Thoracic aorta (tissue), 2 donors: ENCODE results near the gene RASAL2. TPM values are rescaled to one million over a fixed set of nuclear protein-coding genes. Genes with fewer than 3 reads are reported as not detected.

ENCODE experiments used
- ATAC-seq: fragments of 150-250 bp; one replicate; pipeline ENCODE4 v1.8.0; 2017; ENCODE audit warnings: low read depth; ENCODE audit not compliant: insufficient number of reproducible peaks, low FRiP score
- DNase-seq: peaks from one replicate; pipeline ENCODE4 v3.0.0-alpha.2; 2020; ENCODE audit warnings: low spot score
- H3K27ac ChIP-seq, 2 donors: fragments of 200-600 bp; sonication (generic); 1 replicate in 1 of 2; 2 replicates in 1 of 2; pipeline ENCODE4 v1.5.1; 2016; ENCODE audit warnings: mild to moderate bottlenecking in 2 of 2, moderate library complexity in 2 of 2
- H3K27me3 ChIP-seq: fragments of 200-600 bp; sonication (generic); replicated peaks from 2 replicates; pipeline ENCODE4 v1.6.0; 2016; ENCODE audit warnings: mild to moderate bottlenecking; ENCODE audit not compliant: insufficient read depth
- H3K36me3 ChIP-seq: fragments of 200-600 bp; sonication (generic); one replicate; pipeline ENCODE4 v1.5.1; 2016
- H3K4me1 ChIP-seq, 2 donors: fragments of 200-600 bp; sonication (generic); 1 replicate in 1 of 2; 2 replicates in 1 of 2; pipeline versions ENCODE4 v1.5.1 to v1.6.0; 2016; ENCODE audit warnings: low read depth in 2 of 2, mild to moderate bottlenecking in 1 of 2; ENCODE audit not compliant: control insufficient read depth in 1 of 2
- H3K4me3 ChIP-seq: fragments of 200-600 bp; sonication (generic); 2 replicates; pipeline ENCODE4 v1.5.1; 2016; ENCODE audit warnings: mild to moderate bottlenecking
- H3K9me3 ChIP-seq: fragments of 200-600 bp; sonication (generic); 2 replicates; pipeline ENCODE4 v1.5.1; 2016
- CTCF ChIP-seq: fragments of 200-600 bp; sonication (generic); IDR thresholded peaks from one replicate; pipeline ENCODE4 v1.5.1; 2019; ENCODE audit warnings: antibody characterized with exemption
- total RNA-seq, 2 donors: library from RNA; depleted of rRNA; stranded (reverse); fragments of >200 nt; gene quantifications; one replicate each; pipeline versions ENCODE4 v1.1.0 to v1.2.3, GENCODE V29; 2016

Gene RASAL2
- total RNA-seq, 2 donors from 2014 or later, result 38.0 to 45.1 TPM

- Histone ChIP-seq H3K9me3 (peaks cover 9% of the 10 kb centered on the region), H3K27ac (no peak overlapping the region), H3K36me3 (no peaks in the 10 kb centered on the region), H3K4me3 (no peak overlapping the region), H3K27me3 (no peaks in the 10 kb centered on the region), H3K4me1 (peaks cover 7 to 33% of the 10 kb centered on the region in 2 donors)
- no peak for TF ChIP-seq CTCF
- no peak for ATAC-seq
- no peak for DNase-seq
Observed at GRCh38 chr1:178258536-178258935, 164.6 kb downstream of the RASAL2 start.

- TF ChIP-seq CTCF, result no peak
- H3K27me3 ChIP-seq, result no peaks in the 10 kb centered on the region
- peaks cover 7 to 37% of the 10 kb centered on the region in 2 donors for H3K4me1 ChIP-seq
- H3K4me3 ChIP-seq, result no peak overlapping the region
- DNase-seq, result no peak
- no peak for ATAC-seq
- no peak overlapping the region for H3K27ac ChIP-seq
- no peaks in the 10 kb centered on the region for H3K36me3 ChIP-seq
- no peaks in the 10 kb centered on the region for H3K9me3 ChIP-seq
Observed at GRCh38 chr1:178262120-178262500, 168.2 kb downstream of the RASAL2 start.

- H3K4me3 ChIP-seq, result no peak overlapping the region
- ATAC-seq, result no peak
Observed at GRCh38 chr1:178263341-178263740, 169.4 kb downstream of the RASAL2 start.

GRCh38 chr1:178266113-178266512 lies 172.2 kb downstream of the RASAL2 start:
- peaks cover 7 to 23% of the 10 kb centered on the region in 2 donors for H3K4me1 ChIP-seq
- H3K27ac ChIP-seq, result no peak overlapping the region
- no peaks in the 10 kb centered on the region for H3K27me3 ChIP-seq
- DNase-seq (no peak), ATAC-seq (no peak)
- TF ChIP-seq CTCF, result no peak
- H3K9me3 ChIP-seq, result no peaks in the 10 kb centered on the region
- no peaks in the 10 kb centered on the region for H3K36me3 ChIP-seq
- no peak overlapping the region for H3K4me3 ChIP-seq

More at GRCh38 chr1:178263341-178263740, 169.4 kb downstream of the RASAL2 start:
- H3K36me3 ChIP-seq, result no peaks in the 10 kb centered on the region
- peaks cover 7 to 35% of the 10 kb centered on the region in 2 donors for H3K4me1 ChIP-seq
- no peak for TF ChIP-seq CTCF
- no peak for DNase-seq
- H3K27me3 ChIP-seq, result no peaks in the 10 kb centered on the region
- no peak overlapping the region for H3K27ac ChIP-seq
- no peaks in the 10 kb centered on the region for H3K9me3 ChIP-seq

GRCh38 chr1:178266619-178267066 lies 172.7 kb downstream of the RASAL2 start:
- ATAC-seq (no peak), DNase-seq (no peak)
- Histone ChIP-seq H3K27ac (no peak overlapping the region), H3K36me3 (no peaks in the 10 kb centered on the region), H3K4me3 (no peak overlapping the region), H3K4me1 (peaks cover 12 to 22% of the 10 kb centered on the region in 2 donors), H3K27me3 (no peaks in the 10 kb centered on the region), H3K9me3 (no peaks in the 10 kb centered on the region)
- TF ChIP-seq CTCF, result no peak
